ENCODE data around the gene SLC35B1.

DNA sequence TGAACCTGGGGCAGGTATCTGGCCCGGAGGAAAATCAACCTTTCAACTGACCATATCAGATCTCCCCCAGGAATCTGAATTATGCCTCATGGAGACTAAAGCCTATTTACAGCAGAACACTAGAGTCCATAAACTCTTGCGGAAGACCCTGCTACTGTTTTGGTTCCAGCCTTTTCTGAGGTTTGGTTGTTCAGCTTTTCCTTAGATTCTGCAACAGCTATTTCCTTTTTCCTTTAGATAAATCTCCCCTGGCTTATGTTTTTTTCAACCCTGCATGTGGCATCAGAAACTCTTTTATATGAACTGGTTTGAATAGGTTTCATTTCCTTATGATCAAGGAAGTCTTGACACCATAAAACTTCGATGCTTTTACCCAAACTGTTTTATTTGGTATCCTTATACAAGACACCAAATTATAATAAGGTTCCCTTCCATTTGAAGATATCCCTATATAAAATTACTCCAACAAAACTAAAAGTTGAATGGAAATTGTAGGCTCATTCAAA, 43.0 kb downstream of the SLC35B1 start:
- TF ChIP-seq, protein P1, sequence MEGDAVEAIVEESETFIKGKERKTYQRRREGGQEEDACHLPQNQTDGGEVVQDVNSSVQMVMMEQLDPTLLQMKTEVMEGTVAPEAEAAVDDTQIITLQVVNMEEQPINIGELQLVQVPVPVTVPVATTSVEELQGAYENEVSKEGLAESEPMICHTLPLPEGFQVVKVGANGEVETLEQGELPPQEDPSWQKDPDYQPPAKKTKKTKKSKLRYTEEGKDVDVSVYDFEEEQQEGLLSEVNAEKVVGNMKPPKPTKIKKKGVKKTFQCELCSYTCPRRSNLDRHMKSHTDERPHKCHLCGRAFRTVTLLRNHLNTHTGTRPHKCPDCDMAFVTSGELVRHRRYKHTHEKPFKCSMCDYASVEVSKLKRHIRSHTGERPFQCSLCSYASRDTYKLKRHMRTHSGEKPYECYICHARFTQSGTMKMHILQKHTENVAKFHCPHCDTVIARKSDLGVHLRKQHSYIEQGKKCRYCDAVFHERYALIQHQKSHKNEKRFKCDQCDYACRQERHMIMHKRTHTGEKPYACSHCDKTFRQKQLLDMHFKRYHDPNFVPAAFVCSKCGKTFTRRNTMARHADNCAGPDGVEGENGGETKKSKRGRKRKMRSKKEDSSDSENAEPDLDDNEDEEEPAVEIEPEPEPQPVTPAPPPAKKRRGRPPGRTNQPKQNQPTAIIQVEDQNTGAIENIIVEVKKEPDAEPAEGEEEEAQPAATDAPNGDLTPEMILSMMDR (IDR thresholded peaks at IDR 0.05), result no peak
- TF ChIP-seq CBFB (CRISPR knock-in tag; IDR thresholded peaks at IDR 0.05; ENCODE audit: low read depth), result no peak
- no peak for TF ChIP-seq JAZF1 (CRISPR knock-in tag; IDR thresholded peaks at IDR 0.05)
- no peak for TF ChIP-seq ELF4 (CRISPR knock-in tag; IDR thresholded peaks at IDR 0.05; ENCODE audit: low read depth)
- no peak for TF ChIP-seq ESRRA (CRISPR knock-in tag; IDR thresholded peaks at IDR 0.05; ENCODE audit: borderline replicate concordance)
- no peak for TF ChIP-seq FOXK1 (CRISPR knock-in tag; IDR thresholded peaks at IDR 0.05)
- TF ChIP-seq, protein P2, sequence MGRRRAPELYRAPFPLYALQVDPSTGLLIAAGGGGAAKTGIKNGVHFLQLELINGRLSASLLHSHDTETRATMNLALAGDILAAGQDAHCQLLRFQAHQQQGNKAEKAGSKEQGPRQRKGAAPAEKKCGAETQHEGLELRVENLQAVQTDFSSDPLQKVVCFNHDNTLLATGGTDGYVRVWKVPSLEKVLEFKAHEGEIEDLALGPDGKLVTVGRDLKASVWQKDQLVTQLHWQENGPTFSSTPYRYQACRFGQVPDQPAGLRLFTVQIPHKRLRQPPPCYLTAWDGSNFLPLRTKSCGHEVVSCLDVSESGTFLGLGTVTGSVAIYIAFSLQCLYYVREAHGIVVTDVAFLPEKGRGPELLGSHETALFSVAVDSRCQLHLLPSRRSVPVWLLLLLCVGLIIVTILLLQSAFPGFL (CRISPR knock-in tag; IDR thresholded peaks at IDR 0.05; ENCODE audit: borderline replicate concordance), result no peak
- no peak for TF ChIP-seq ZNF232 (CRISPR knock-in tag; IDR thresholded peaks at IDR 0.05)

Measured in WTC11 (cell line).